ENCODE data around the gene PKHD1.

PKHD1 gene

GRCh38 chr6:51778666-51779065 lies 308.7 kb downstream of the PKHD1 start:
- Histone ChIP-seq H3K4me1 (ENCODE audit: insufficient read depth, low read length, severe bottlenecking) (no peaks in the 10 kb centered on the region), H3K9me2 (ENCODE audit: low read depth, low read length) (no peaks in the 10 kb centered on the region), H3F3A (ENCODE audit: insufficient read depth, low read length) (no peaks in the 10 kb centered on the region), H3K9me3 (ENCODE audit: low read length) (no peaks in the 10 kb centered on the region), H3K9ac (ENCODE audit: low read length) (no peak overlapping the region), H3K27me3 (ENCODE audit: insufficient read depth, low read length) (no peaks in the 10 kb centered on the region), H3K4me2 (ENCODE audit: low read length) (no peak overlapping the region), H2AFZ (ENCODE audit: low read length) (no peak overlapping the region), H3K36me3 (ENCODE audit: insufficient read depth, low read length) (no peaks in the 10 kb centered on the region), H3K79me2 (ENCODE audit: insufficient read depth, low read length) (no peaks in the 10 kb centered on the region), H4K20me1 (ENCODE audit: insufficient read depth, low read length) (no peaks in the 10 kb centered on the region), H3K27ac (ENCODE audit: low read depth, low read length, poor library complexity, severe bottlenecking) (no peak overlapping the region), H3K4me3 (ENCODE audit: low read depth, low read length, poor library complexity, severe bottlenecking) (no peak overlapping the region)
- TF ChIP-seq CTCF (IDR thresholded peaks at IDR 0.05; ENCODE audit: low read length) (no peak), EZH2 (IDR thresholded peaks at IDR 0.05; ENCODE audit: borderline replicate concordance, low read length) (no peak)

- Histone ChIP-seq H3K27ac (ENCODE audit: low read depth, low read length, poor library complexity, severe bottlenecking) (no peak overlapping the region), H3K4me3 (ENCODE audit: low read depth, low read length, poor library complexity, severe bottlenecking) (no peak overlapping the region), H3K27me3 (ENCODE audit: insufficient read depth, low read length) (no peaks in the 10 kb centered on the region), H3K36me3 (ENCODE audit: insufficient read depth, low read length) (no peaks in the 10 kb centered on the region), H3K4me1 (ENCODE audit: insufficient read depth, low read length, severe bottlenecking) (no peaks in the 10 kb centered on the region), H4K20me1 (ENCODE audit: insufficient read depth, low read length) (no peaks in the 10 kb centered on the region), H3K9ac (ENCODE audit: low read length) (no peak overlapping the region), H2AFZ (ENCODE audit: low read length) (no peak overlapping the region), H3K79me2 (ENCODE audit: insufficient read depth, low read length) (no peaks in the 10 kb centered on the region), H3K9me2 (ENCODE audit: low read depth, low read length) (no peaks in the 10 kb centered on the region), H3K4me2 (ENCODE audit: low read length) (no peak overlapping the region), H3F3A (ENCODE audit: insufficient read depth, low read length) (no peaks in the 10 kb centered on the region), H3K9me3 (ENCODE audit: low read length) (no peaks in the 10 kb centered on the region)
- TF ChIP-seq EZH2 (IDR thresholded peaks at IDR 0.05; ENCODE audit: borderline replicate concordance, low read length) (no peak), CTCF (IDR thresholded peaks at IDR 0.05; ENCODE audit: low read length) (no peak)
Observed at GRCh38 chr6:51777618-51778017, 309.8 kb downstream of the PKHD1 start.

- Histone ChIP-seq H3K27ac (ENCODE audit: low read depth, low read length, poor library complexity, severe bottlenecking) (no peak overlapping the region), H2AFZ (ENCODE audit: low read length) (no peak overlapping the region), H3K36me3 (ENCODE audit: insufficient read depth, low read length) (no peaks in the 10 kb centered on the region), H3K4me1 (ENCODE audit: insufficient read depth, low read length, severe bottlenecking) (no peaks in the 10 kb centered on the region), H3K27me3 (ENCODE audit: insufficient read depth, low read length) (no peaks in the 10 kb centered on the region), H3K9me2 (ENCODE audit: low read depth, low read length) (no peaks in the 10 kb centered on the region), H3F3A (ENCODE audit: insufficient read depth, low read length) (no peaks in the 10 kb centered on the region), H3K9me3 (ENCODE audit: low read length) (no peaks in the 10 kb centered on the region), H3K9ac (ENCODE audit: low read length) (no peak overlapping the region), H4K20me1 (ENCODE audit: insufficient read depth, low read length) (no peaks in the 10 kb centered on the region), H3K4me3 (ENCODE audit: low read depth, low read length, poor library complexity, severe bottlenecking) (no peak overlapping the region), H3K79me2 (ENCODE audit: insufficient read depth, low read length) (no peaks in the 10 kb centered on the region), H3K4me2 (ENCODE audit: low read length) (no peak overlapping the region)
- TF ChIP-seq EZH2 (IDR thresholded peaks at IDR 0.05; ENCODE audit: borderline replicate concordance, low read length) (no peak), CTCF (IDR thresholded peaks at IDR 0.05; ENCODE audit: low read length) (no peak)
Observed at GRCh38 chr6:51775942-51776860, 311.2 kb downstream of the PKHD1 start.

Measured in OCI-LY1 (cell line).